Activated CD8-positive, alpha-beta T cell treated with anti-CD3 and anti-CD28 coated beads, Interleukin-2, amount 10 ng/mL, durations not matched to agents 7 days and 5 days (primary cell): ENCODE measurements around the gene PCDHGA9. TPM values are rescaled to one million over a fixed set of nuclear protein-coding genes. Genes with fewer than 3 reads are reported as not detected.
"Not testable (repeated sequence)": the region's sequence is repeated elsewhere in the genome, so short reads cannot be mapped to it uniquely, and the experiment has no call there.

Experiments
- ATAC-seq: fragments of 150-1000 bp; cut with Tn5 transposase; one replicate; pipeline ENCODE4 v1.10.0; 2021; ENCODE audit warnings: moderate library complexity
- CTCF ChIA-PET: fragments of 350-600 bp; sonication (Branson Sonifier 250); formaldehyde crosslinking; loops from one replicate; lab custom pipeline; 2021; ENCODE audit warnings: antibody characterized with exemption; lab: Charles Lee
- POLR2A ChIA-PET: fragments of 350-600 bp; sonication (Branson Sonifier 250); formaldehyde crosslinking; loops from one replicate; lab custom pipeline; 2021; ENCODE audit warnings: antibody characterized with exemption; lab: Charles Lee
- DNase-seq: peaks from one replicate; pipeline ENCODE4 v3.0.0-alpha.2; 2020
- H3K27ac Mint-ChIP-seq: one replicate; pipeline ENCODE4 v1.8.0; 2021; ENCODE audit warnings: mild to moderate bottlenecking, mixed read lengths
- H3K27me3 Mint-ChIP-seq: one replicate; pipeline ENCODE4 v1.8.0; 2021; ENCODE audit warnings: low read depth, mixed read lengths
- H3K36me3 Mint-ChIP-seq: one replicate; pipeline ENCODE4 v1.8.0; 2021; ENCODE audit warnings: low read depth, mixed read lengths
- H3K4me1 Mint-ChIP-seq: one replicate; pipeline ENCODE4 v1.8.0; 2021; ENCODE audit warnings: low read depth, mixed read lengths
- H3K4me3 Mint-ChIP-seq: one replicate; pipeline ENCODE4 v1.8.0; 2021; ENCODE audit warnings: mild to moderate bottlenecking, mixed read lengths
- H3K9me3 Mint-ChIP-seq: one replicate; pipeline ENCODE4 v1.8.0; 2022; ENCODE audit warnings: mixed read lengths; ENCODE audit not compliant: insufficient read depth
- total RNA-seq, 2 experiments: library from RNA; stranded (reverse); gene quantifications; one replicate each; pipeline ENCODE4 v1.2.3, GENCODE V29; 2021

The PCDHGA9 gene
- total RNA-seq, 2 experiments from 2014 or later = 0.08 TPM; not detected in 1

DNA sequence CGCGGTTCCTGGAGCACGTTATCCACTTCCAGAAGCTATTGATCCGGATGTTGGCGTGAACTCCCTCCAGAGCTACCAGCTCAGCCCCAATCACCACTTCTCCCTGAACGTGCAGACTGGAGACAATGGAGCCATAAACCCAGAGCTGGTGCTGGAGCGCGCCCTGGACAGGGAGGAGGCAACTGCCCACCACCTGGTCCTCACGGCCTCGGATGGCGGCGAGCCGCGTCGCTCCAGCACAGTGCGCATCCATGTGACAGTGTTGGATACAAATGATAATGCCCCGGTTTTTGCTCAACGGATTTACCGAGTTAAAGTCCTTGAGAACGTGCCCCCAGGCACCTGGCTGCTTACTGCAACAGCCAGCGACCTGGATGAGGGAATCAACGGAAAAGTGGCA is 809 bp downstream of the PCDHGA9 start:
- Mint-ChIP-seq H3K36me3 (peaks cover 11% of the 10 kb centered on the region), H3K4me3 (no peak overlapping the region), H3K27ac (no peak overlapping the region), H3K27me3 (peaks cover 52% of the 10 kb centered on the region), H3K4me1 (peaks cover 5% of the 10 kb centered on the region), H3K9me3 (peaks cover 23% of the 10 kb centered on the region)
- no peak for ATAC-seq
- CTCF ChIA-PET = interaction anchor here (1.1 to 1.8 kb wide), 2 partner anchors 9 to 154 kb away, joined by 3 read pairs; no protein-coding TSS in a partner anchor
- no peak for DNase-seq
- POLR2A ChIA-PET = no interaction called here

DNA sequence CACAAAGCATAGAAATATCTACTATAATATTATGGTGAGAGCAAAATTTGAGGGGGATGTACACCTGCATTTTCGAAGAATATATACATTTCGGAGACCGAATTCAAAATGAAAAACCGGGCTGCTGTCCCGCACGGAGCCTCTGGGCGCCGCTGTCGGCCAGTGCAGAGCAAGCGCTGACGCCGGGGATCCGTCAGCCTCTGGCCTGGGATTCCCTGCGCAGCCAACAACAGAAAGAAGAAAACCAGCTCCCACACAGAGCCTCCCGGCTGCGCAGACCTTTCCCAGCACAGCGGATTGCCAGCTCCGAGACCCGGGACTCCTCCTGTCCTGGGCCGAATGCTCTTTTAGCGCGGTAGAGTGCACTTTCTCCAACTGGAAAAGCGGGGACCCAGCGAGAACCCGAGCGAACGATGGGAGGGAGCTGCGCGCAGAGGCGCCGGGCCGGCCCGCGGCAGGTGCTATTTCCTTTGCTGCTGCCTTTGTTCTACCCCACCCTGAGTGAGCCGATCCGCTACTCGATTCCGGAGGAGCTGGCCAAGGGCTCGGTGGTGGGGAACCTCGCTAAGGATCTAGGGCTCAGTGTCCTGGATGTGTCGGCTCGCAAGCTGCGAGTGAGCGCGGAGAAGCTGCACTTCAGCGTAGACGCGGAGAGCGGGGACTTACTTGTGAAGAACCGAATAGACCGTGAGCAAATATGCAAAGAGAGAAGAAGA is 5.4 kb downstream of the PCDHGA9 start, which contains the start of gene PCDHGB6:
Gene PCDHGB6, plus strand, starts transcription at position 232 of the 716 bp plus-strand sequence. Its CDS starts 182 bp downstream, at position 414.
- ATAC-seq, H3K27ac Mint-ChIP-seq, DNase-seq, H3K4me1 Mint-ChIP-seq, POLR2A ChIA-PET: not testable (repeated sequence)
- CTCF ChIA-PET = interaction anchor here (0.6 to 1.9 kb wide), 7 partner anchors 10 to 156 kb away, joined by 3 to 6 read pairs (median 4); partner anchors contain the start of genes PCDHGB7 and TAF7
- Mint-ChIP-seq H3K9me3 (peaks cover 24% of the 10 kb centered on the region), H3K27me3 (peaks cover 49% of the 10 kb centered on the region), H3K36me3 (peaks cover 13% of the 10 kb centered on the region), H3K4me3 (peak within 1 kb of the TSS; percentile 25)

DNA sequence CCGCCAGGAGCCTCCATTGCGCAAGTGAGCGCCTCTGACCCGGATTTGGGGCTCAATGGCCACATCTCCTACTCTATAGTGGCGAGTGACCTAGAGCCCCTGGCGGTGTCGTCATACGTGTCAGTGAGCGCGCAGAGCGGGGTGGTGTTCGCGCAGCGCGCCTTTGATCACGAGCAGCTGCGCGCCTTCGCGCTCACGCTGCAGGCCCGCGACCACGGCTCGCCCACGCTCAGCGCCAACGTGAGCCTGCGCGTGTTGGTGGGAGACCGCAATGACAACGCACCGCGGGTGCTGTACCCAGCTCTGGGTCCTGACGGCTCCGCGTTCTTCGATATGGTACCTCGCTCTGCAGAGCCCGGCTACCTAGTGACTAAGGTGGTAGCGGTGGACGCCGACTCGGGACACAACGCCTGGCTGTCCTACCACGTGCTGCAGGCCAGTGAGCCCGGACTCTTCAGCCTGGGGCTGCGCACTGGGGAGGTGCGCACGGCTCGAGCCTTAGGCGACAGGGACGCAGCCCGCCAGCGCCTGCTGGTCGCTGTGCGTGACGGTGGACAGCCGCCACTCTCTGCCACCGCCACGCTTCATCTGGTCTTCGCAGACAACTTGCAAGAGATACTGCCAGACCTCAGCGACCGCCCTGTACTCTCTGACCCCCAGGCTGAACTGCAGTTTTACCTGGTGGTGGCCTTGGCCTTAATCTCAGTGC is 7.2 kb downstream of the PCDHGA9 start:
- no peak for ATAC-seq
- H3K27ac Mint-ChIP-seq = no peak overlapping the region
- POLR2A ChIA-PET = no interaction called here

DNA sequence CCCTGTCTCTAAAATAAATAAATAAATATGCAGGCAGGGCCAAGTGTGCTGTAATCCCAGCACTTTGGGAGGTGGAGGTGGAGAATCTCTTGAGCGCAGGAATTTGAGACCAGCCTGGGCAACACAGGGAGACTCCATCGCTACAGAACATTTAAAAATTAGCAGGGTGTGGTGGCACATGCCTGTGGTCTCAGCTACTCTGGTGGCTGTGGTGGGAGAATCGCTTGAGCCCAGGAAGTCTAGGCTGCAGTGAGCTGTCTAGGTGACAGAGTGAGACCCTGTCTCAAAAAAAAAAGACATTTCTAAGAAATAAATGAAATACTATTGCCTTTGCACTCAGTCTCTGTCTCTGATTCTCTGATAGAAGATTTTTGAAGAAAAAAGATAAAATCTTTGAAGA is 9.0 kb downstream of the PCDHGA9 start:
- H3K27ac Mint-ChIP-seq = no peak overlapping the region
- peaks cover 17% of the 10 kb centered on the region for H3K36me3 Mint-ChIP-seq
- peaks cover 21% of the 10 kb centered on the region for H3K4me1 Mint-ChIP-seq
- peaks cover 63% of the 10 kb centered on the region for H3K27me3 Mint-ChIP-seq
- ChIA-PET POLR2A (no interaction called here), CTCF (interaction anchor here (3.7 to 4.1 kb wide), 2 partner anchors 91 to 102 kb away, joined by 14 to 36 read pairs; partner anchors contain the start of gene TAF7)
- no peak overlapping the region for H3K4me3 Mint-ChIP-seq
- H3K9me3 Mint-ChIP-seq = peaks cover 25% of the 10 kb centered on the region
- no peak for ATAC-seq
- DNase-seq = no peak

More for the DNA sequence above, 7.2 kb downstream of the PCDHGA9 start:
- Mint-ChIP-seq H3K4me1 (peaks cover 21% of the 10 kb centered on the region), H3K4me3 (no peak overlapping the region), H3K27me3 (peaks cover 52% of the 10 kb centered on the region), H3K36me3 (peaks cover 17% of the 10 kb centered on the region), H3K9me3 (peaks cover 25% of the 10 kb centered on the region)
- CTCF ChIA-PET = no interaction called here
- DNase-seq = no peak

DNA sequence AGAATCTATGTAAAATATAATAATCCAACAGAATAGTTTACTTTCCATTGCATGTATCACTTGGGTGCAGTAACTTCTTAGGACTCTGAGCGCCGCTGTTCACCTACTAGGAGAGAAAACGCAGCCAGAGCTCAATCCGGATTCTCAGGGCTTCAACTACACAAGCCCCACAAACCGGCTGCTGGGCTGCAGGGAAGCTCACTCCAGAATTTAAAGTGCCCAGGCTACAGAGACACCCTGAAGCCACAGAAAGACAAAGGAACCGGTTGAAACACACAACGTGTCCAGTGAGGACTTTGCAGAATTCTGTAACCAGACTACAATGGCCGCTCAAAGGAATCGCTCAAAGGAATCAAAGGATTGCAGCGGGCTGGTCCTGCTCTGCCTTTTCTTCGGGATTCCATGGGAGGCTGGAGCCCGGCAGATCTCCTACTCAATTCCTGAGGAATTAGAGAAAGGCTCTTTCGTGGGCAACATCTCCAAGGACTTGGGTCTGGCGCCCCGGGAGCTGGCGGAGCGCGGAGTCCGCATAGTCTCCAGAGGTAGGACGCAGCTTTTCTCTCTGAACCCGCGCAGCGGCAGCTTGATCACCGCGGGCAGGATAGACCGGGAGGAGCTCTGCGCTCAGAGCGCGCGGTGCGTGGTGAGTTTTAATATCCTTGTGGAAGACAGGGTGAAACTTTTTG is 10.4 kb downstream of the PCDHGA9 start, which contains the start of gene PCDHGA10:
Gene PCDHGA10, plus strand, starts transcription at position 134 of the 686 bp plus-strand sequence. Its CDS starts 189 bp downstream, at position 323.
- Mint-ChIP-seq H3K36me3 (peaks cover 19% of the 10 kb centered on the region), H3K27me3 (peaks cover 60% of the 10 kb centered on the region), H3K4me1 (peaks cover 26% of the 10 kb centered on the region), H3K27ac (no peak within 1 kb of the TSS), H3K9me3 (peaks cover 25% of the 10 kb centered on the region), H3K4me3 (peak within 1 kb of the TSS; percentile 71)
- ChIA-PET POLR2A (interaction anchor here (1.1 kb wide), 1 partner anchor 101 kb away, joined by 3 read pairs; no protein-coding TSS in a partner anchor), CTCF (interaction anchor here (0.6 to 4.1 kb wide), 34 partner anchors 8 to 691 kb away, joined by 3 to 36 read pairs (median 5); partner anchors contain the start of genes PCDHGA11, PCDHGA12, PCDHGA4 and PCDHGA8)
- peak; percentile 75 for ATAC-seq
- DNase-seq = peak; percentile 71

DNA sequence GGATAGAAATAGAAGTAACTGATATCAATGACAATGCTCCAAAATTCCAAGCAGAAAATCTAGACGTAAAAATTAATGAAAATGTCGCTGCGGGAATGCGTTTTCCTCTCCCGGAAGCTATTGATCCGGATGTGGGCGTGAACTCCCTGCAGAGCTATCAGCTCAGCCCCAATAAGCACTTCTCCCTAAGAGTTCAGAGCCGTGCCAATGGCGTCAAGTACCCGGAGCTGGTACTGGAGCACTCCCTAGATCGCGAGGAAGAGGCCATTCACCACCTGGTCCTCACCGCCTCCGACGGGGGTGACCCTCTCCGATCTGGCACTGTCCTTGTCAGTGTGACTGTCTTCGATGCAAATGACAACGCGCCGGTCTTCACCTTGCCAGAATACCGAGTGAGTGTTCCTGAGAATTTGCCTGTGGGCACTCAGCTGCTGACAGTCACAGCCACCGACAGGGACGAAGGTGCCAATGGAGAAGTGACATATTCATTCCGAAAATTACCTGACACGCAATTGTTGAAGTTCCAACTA is 11.0 kb downstream of the PCDHGA9 start:
- H3K4me3 Mint-ChIP-seq = peak overlapping the region; percentile 71
- DNase-seq = no peak
- CTCF ChIA-PET = interaction anchor here (0.9 to 4.1 kb wide), 27 partner anchors 8 to 154 kb away, joined by 3 to 36 read pairs (median 5); partner anchors contain the start of genes PCDHGA11, PCDHGA12, PCDHGA4 and PCDHGA8
- peaks cover 24% of the 10 kb centered on the region for H3K4me1 Mint-ChIP-seq
- H3K9me3 Mint-ChIP-seq = peaks cover 25% of the 10 kb centered on the region
- no peak for ATAC-seq
- POLR2A ChIA-PET = interaction anchor here (1.1 kb wide), 1 partner anchor 100 kb away, joined by 3 read pairs; no protein-coding TSS in a partner anchor
- H3K27me3 Mint-ChIP-seq = peaks cover 62% of the 10 kb centered on the region
- peaks cover 21% of the 10 kb centered on the region for H3K36me3 Mint-ChIP-seq
- H3K27ac Mint-ChIP-seq = no peak overlapping the region

DNA sequence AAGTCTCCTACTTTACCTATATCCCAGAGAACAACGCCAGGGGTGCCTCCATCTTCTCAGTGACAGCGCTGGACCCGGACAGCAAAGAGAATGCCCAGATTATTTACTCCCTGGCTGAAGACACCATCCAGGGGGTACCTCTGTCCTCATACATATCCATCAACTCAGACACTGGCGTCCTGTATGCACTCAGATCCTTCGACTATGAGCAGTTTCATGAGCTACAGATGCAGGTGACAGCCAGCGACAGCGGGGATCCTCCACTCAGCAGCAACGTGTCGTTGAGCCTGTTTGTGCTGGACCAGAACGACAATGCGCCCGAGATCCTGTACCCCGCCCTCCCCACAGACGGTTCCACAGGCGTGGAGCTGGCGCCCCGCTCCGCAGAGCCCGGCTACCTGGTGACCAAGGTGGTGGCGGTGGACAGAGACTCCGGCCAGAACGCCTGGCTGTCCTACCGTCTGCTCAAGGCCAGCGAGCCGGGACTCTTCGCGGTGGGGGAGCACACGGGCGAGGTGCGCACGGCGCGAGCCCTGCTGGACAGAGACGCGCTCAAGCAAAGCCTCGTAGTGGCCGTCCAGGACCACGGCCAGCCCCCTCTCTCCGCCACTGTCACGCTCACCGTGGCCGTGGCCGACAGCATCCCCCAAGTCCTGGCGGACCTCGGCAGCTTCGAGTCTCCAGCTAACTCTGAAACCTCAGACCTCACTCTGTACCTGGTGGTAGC is 12.1 kb downstream of the PCDHGA9 start:
- ATAC-seq, H3K27ac Mint-ChIP-seq, POLR2A ChIA-PET, DNase-seq: not testable (repeated sequence)
- CTCF ChIA-PET = interaction anchor here (1.2 to 4.1 kb wide), 6 partner anchors 16 to 110 kb away, joined by 7 to 36 read pairs (median 16); partner anchors contain the start of genes PCDHGA12, PCDHGB4, PCDHGB5 and TAF7
- peaks cover 21% of the 10 kb centered on the region for H3K36me3 Mint-ChIP-seq
- H3K4me1 Mint-ChIP-seq = peaks cover 24% of the 10 kb centered on the region
- peak overlapping the region; percentile 10 for H3K4me3 Mint-ChIP-seq
- peaks cover 23% of the 10 kb centered on the region for H3K9me3 Mint-ChIP-seq
- peaks cover 60% of the 10 kb centered on the region for H3K27me3 Mint-ChIP-seq

DNA sequence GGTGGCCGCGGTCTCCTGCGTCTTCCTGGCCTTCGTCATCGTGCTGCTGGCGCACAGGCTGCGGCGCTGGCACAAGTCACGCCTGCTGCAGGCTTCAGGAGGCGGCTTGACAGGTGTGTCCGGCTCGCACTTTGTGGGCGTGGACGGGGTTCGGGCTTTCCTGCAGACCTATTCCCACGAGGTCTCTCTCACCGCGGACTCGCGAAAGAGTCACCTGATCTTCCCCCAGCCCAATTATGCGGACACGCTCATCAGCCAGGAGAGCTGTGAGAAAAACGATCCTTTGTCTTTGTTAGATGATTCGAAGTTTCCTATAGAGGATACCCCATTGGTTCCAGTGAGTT is 12.7 kb downstream of the PCDHGA9 start:
- H3K27ac Mint-ChIP-seq, POLR2A ChIA-PET, DNase-seq, ATAC-seq, H3K4me3 Mint-ChIP-seq: not testable (repeated sequence)
- H3K9me3 Mint-ChIP-seq = peaks cover 20% of the 10 kb centered on the region
- CTCF ChIA-PET = interaction anchor here (3.7 kb wide), 1 partner anchor 95 kb away, joined by 14 read pairs; the partner anchor contains the start of gene TAF7
- H3K4me1 Mint-ChIP-seq = peaks cover 24% of the 10 kb centered on the region
- peaks cover 22% of the 10 kb centered on the region for H3K36me3 Mint-ChIP-seq
- H3K27me3 Mint-ChIP-seq = peaks cover 57% of the 10 kb centered on the region

DNA sequence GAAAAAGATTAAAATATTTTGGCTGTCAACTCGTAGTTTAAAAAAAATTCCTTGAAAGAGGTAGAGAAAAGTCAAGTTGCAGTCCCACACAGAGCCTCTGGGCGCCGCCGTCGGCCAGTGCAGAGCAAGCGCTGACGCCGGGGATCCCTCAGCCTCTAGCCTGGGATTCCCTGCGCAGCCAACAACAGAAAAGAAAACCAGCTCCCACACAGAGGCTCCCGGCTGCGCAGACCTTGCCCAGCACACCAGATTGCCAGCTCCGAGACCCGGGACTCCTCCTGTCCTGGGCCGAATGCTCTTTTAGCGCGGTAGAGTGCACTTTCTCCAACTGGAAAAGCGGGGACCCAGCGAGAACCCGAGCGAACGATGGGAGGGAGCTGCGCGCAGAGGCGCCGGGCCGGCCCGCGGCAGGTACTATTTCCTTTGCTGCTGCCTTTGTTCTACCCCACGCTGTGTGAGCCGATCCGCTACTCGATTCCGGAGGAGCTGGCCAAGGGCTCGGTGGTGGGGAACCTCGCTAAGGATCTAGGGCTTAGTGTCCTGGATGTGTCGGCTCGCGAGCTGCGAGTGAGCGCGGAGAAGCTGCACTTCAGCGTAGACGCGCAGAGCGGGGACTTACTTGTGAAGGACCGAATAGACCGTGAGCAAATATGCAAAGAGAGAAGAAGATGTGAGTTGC is 15.1 kb downstream of the PCDHGA9 start, which contains the start of gene PCDHGB7:
Gene PCDHGB7, plus strand, starts transcription at position 184 of the 679 bp plus-strand sequence. Its CDS starts 183 bp downstream, at position 367.
- POLR2A ChIA-PET = not testable (repeated sequence)
- peaks cover 71% of the 10 kb centered on the region for H3K27me3 Mint-ChIP-seq
- H3K4me3 Mint-ChIP-seq = peak within 1 kb of the TSS; percentile 23
- H3K4me1 Mint-ChIP-seq = peaks cover 30% of the 10 kb centered on the region
- peaks cover 27% of the 10 kb centered on the region for H3K9me3 Mint-ChIP-seq
- ATAC-seq (peak; percentile 64), DNase-seq (peak; percentile 52)
- peak within 1 kb of the TSS; percentile 18 for H3K27ac Mint-ChIP-seq
- CTCF ChIA-PET = interaction anchor here (1.0 to 2.6 kb wide), 5 partner anchors 10 to 146 kb away, joined by 3 to 12 read pairs (median 8); partner anchors contain the start of genes PCDHGB6 and TAF7
- peaks cover 35% of the 10 kb centered on the region for H3K36me3 Mint-ChIP-seq
